ENCODE data around the gene NUP50. TPM values are rescaled to one million over a fixed set of nuclear protein-coding genes. Genes with fewer than 3 reads are reported as not detected.

The NUP50 gene
- total and polyA plus RNA-seq, 2 of the 13 experiments (the other 11 are each of a cell fraction or from before 2014, with no cell fraction given) = 14.2 to 52.4 TPM

- TF ChIP-seq YY1 (IDR thresholded peaks at IDR 0.05; ENCODE audit: insufficient read depth, insufficient replicate concordance, low read depth, low read length) (peak; percentile 88), DNMT3B (CRISPR knock-in tag; conservative IDR thresholded peaks at IDR 0.05) (peak; percentile 82; the same call in 1 of the 2 replicates), ZNF878 (CRISPR knock-in tag; IDR thresholded peaks at IDR 0.05) (peak; percentile 92), GLMP (CRISPR knock-in tag; IDR thresholded peaks at IDR 0.05; ENCODE audit: borderline replicate concordance) (no peak), ZBTB39 (CRISPR knock-in tag; IDR thresholded peaks at IDR 0.05) (no peak), RBAK (CRISPR knock-in tag; IDR thresholded peaks at IDR 0.05) (no peak), ZGPAT (CRISPR knock-in tag; IDR thresholded peaks at IDR 0.05) (peak; percentile 79), ATAD3A (CRISPR knock-in tag; IDR thresholded peaks at IDR 0.05) (no peak), ZNF629 (CRISPR knock-in tag; conservative IDR thresholded peaks at IDR 0.05) (peak; percentile 44; the same call in 1 of the 2 replicates), ZSCAN12 (CRISPR knock-in tag; IDR thresholded peaks at IDR 0.05) (peak; percentile 81; the same call in 1 of the 2 replicates), ZNF138 (CRISPR knock-in tag; IDR thresholded peaks at IDR 0.05; ENCODE audit: low read depth) (peak; percentile 92; the same call in 1 of the 2 replicates), ZZZ3 (CRISPR knock-in tag; IDR thresholded peaks at IDR 0.05; ENCODE audit: borderline replicate concordance) (peak; percentile 30; the same call in 1 of the 2 replicates), PHB2 (IDR thresholded peaks at IDR 0.05; ENCODE audit: partially characterized antibody) (no peak), ARNTL (CRISPR knock-in tag; IDR thresholded peaks at IDR 0.05) (peak; percentile 90)
- TF ChIP-seq, protein P1, sequence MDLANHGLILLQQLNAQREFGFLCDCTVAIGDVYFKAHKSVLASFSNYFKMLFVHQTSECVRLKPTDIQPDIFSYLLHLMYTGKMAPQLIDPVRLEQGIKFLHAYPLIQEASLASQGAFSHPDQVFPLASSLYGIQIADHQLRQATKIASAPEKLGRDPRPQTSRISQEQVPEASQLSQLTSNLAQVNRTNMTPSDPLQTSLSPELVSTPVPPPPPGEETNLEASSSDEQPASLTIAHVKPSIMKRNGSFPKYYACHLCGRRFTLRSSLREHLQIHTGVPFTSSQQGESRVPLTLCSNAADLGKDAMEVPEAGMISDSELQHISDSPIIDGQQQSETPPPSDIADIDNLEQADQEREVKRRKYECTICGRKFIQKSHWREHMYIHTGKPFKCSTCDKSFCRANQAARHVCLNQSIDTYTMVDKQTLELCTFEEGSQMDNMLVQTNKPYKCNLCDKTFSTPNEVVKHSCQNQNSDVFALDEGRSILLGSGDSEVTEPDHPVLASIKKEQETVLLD (CRISPR knock-in tag; IDR thresholded peaks at IDR 0.05; ENCODE audit: low read depth) = peak; percentile 88
- TF ChIP-seq, protein P2, sequence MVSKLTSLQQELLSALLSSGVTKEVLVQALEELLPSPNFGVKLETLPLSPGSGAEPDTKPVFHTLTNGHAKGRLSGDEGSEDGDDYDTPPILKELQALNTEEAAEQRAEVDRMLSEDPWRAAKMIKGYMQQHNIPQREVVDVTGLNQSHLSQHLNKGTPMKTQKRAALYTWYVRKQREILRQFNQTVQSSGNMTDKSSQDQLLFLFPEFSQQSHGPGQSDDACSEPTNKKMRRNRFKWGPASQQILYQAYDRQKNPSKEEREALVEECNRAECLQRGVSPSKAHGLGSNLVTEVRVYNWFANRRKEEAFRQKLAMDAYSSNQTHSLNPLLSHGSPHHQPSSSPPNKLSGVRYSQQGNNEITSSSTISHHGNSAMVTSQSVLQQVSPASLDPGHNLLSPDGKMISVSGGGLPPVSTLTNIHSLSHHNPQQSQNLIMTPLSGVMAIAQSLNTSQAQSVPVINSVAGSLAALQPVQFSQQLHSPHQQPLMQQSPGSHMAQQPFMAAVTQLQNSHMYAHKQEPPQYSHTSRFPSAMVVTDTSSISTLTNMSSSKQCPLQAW (CRISPR knock-in tag; IDR thresholded peaks at IDR 0.05) = peak; percentile 70; the same call in 1 of the 2 replicates
- TF ChIP-seq, protein P3, sequence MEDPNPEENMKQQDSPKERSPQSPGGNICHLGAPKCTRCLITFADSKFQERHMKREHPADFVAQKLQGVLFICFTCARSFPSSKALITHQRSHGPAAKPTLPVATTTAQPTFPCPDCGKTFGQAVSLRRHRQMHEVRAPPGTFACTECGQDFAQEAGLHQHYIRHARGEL (CRISPR knock-in tag; IDR thresholded peaks at IDR 0.05) = peak; percentile 83; the same call in 1 of the 2 replicates
Observed at GRCh38 chr22:45163451-45164269, at the start of gene NUP50 (continued).
